ENCODE measurements around the gene TMEM163.

DNA sequence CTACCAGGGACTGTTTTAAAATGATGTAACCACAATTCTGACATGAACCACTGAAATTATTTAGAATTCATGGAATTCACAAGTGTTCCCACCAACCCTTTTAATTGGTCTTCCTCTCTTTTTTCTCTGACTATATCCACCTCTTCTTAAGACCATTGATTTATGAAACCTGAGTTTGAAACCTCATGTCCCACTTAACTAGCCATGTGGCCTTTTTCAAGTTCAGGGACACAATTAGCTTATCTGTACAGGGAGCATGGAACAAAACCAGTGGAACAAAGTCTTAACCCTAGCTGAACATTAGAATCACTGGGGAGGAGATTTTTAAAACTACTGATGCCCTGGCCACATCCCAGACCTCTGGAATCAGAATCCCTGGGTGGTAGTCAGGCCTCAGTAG, 41.6 kb upstream of the TMEM163 start:
- TF ChIP-seq GATA3 (IDR thresholded peaks at IDR 0.05; ENCODE audit: low read depth, low read length): no peak
- TF ChIP-seq GATA2 (IDR thresholded peaks at IDR 0.05; ENCODE audit: low read depth, low read length): no peak
